ENCODE measurements around the gene PLCXD1.

- TF ChIP-seq CTCF (IDR thresholded peaks at IDR 0.05) (no peak), POLR2A (IDR thresholded peaks at IDR 0.05) (no peak)
Observed at GRCh38 chrX:327660-328126, 46.5 kb downstream of the PLCXD1 start.
